KMS-11 (cell line): ENCODE measurements around the gene MGMT.

ENCODE experiments used
- H2AFZ ChIP-seq: fragments of 200-600 bp; sonication (generic); 2 replicates; pipeline ENCODE4 v1.6.1; 2016; ENCODE audit warnings: antibody characterized with exemption, mixed run types, low read depth
- H3K27ac ChIP-seq: fragments of 200-600 bp; sonication (generic); 2 replicates; pipeline ENCODE4 v1.6.1; 2016; ENCODE audit warnings: mild to moderate bottlenecking, mixed run types
- H3K27me3 ChIP-seq: fragments of 200-600 bp; sonication (generic); 2 replicates; pipeline ENCODE4 v1.6.1; 2017; ENCODE audit warnings: mild to moderate bottlenecking, low read depth, mixed run types, moderate library complexity; ENCODE audit not compliant: insufficient read depth
- H3K36me3 ChIP-seq: fragments of 200-600 bp; sonication (generic); 2 replicates; pipeline ENCODE4 v1.6.1; 2017; ENCODE audit warnings: mild to moderate bottlenecking, mixed run types; ENCODE audit not compliant: insufficient read depth
- H3K4me1 ChIP-seq: fragments of 200-600 bp; sonication (generic); 2 replicates; pipeline ENCODE4 v1.6.1; 2016; ENCODE audit warnings: mild to moderate bottlenecking, low read depth, mixed run types; ENCODE audit not compliant: poor library complexity, severe bottlenecking
- H3K4me2 ChIP-seq: fragments of 200-600 bp; sonication (generic); 2 replicates; pipeline ENCODE4 v1.7.0; 2016; ENCODE audit warnings: mild to moderate bottlenecking, mixed run types
- H3K4me3 ChIP-seq: fragments of 200-600 bp; sonication (generic); IDR thresholded peaks from 2 replicates; pipeline ENCODE4 v1.6.1; 2017; ENCODE audit warnings: low read depth, low read length, mixed read lengths; ENCODE audit not compliant: insufficient read depth
- H3K79me2 ChIP-seq: fragments of 200-600 bp; sonication (generic); 2 replicates; pipeline ENCODE4 v1.6.1; 2016; ENCODE audit warnings: low read depth, mixed run types; ENCODE audit not compliant: insufficient read depth
- H3K9ac ChIP-seq: fragments of 200-600 bp; sonication (generic); 2 replicates; pipeline ENCODE4 v1.6.1; 2016; ENCODE audit warnings: mild to moderate bottlenecking, mixed run types
- H4K20me1 ChIP-seq: fragments of 200-600 bp; sonication (generic); 2 replicates; pipeline ENCODE4 v1.6.1; 2016; ENCODE audit warnings: mild to moderate bottlenecking, mixed run types; ENCODE audit not compliant: insufficient read depth
- TF ChIP-seq, protein P1 (sequence below): fragments of 200-600 bp; sonication (generic); conservative IDR thresholded peaks from 2 replicates; pipeline ENCODE4 v1.6.1; 2017; ENCODE audit warnings: low read depth, mild to moderate bottlenecking, antibody characterized with exemption, low read length, moderate library complexity, mixed read lengths

MGMT gene

DNA sequence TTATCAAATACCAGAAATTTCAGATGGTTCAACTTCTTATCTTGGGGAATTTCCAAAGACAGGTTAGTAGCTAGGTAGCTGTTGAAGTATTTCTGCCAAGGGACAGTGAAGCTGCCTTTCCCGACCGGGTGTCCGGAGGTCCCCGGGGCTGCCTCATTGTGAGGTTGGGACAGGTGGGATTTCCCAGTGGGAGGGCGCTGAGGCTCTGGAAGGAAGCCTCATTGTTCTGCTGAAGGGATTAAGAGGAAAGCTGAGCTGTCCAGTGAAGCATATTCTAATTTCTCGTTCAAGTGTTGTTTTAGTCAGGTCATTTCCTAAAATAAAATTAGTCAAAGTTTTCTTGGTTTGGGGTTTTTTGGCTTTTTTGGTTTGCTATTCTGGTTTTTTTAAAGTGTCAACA is 244.2 kb downstream of the MGMT start:
- Histone ChIP-seq H2AFZ (no peak overlapping the region), H3K27me3 (no peaks in the 10 kb centered on the region), H3K27ac (no peak overlapping the region), H3K36me3 (no peaks in the 10 kb centered on the region), H3K79me2 (no peaks in the 10 kb centered on the region), H3K4me3 (no peak overlapping the region), H3K4me2 (no peak overlapping the region), H4K20me1 (no peaks in the 10 kb centered on the region), H3K4me1 (no peaks in the 10 kb centered on the region), H3K9ac (no peak overlapping the region)
- TF ChIP-seq, protein P1, sequence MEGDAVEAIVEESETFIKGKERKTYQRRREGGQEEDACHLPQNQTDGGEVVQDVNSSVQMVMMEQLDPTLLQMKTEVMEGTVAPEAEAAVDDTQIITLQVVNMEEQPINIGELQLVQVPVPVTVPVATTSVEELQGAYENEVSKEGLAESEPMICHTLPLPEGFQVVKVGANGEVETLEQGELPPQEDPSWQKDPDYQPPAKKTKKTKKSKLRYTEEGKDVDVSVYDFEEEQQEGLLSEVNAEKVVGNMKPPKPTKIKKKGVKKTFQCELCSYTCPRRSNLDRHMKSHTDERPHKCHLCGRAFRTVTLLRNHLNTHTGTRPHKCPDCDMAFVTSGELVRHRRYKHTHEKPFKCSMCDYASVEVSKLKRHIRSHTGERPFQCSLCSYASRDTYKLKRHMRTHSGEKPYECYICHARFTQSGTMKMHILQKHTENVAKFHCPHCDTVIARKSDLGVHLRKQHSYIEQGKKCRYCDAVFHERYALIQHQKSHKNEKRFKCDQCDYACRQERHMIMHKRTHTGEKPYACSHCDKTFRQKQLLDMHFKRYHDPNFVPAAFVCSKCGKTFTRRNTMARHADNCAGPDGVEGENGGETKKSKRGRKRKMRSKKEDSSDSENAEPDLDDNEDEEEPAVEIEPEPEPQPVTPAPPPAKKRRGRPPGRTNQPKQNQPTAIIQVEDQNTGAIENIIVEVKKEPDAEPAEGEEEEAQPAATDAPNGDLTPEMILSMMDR: no peak

DNA sequence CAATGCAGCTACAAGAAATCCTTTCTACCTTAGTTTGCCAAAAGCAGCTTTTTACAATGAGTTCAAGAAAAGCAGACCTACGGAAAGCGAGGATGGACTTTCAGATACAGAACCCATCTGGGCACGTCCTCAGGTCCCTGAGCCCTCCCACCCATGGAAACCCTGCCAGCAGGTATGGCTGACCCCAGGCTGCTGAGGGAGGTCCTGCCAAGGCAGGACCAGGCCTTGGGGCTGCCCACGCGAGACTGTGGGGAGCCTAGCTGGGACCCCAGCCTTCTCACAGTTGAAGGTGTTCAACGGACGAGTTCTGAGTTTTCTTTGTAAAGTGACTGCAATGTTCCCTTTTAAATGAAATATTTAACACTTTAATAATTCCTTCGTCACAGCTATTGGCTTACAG is 245.0 kb downstream of the MGMT start:
- Histone ChIP-seq H3K4me2 (no peak overlapping the region), H3K36me3 (no peaks in the 10 kb centered on the region), H3K4me1 (no peaks in the 10 kb centered on the region), H3K27me3 (no peaks in the 10 kb centered on the region), H3K9ac (no peak overlapping the region), H2AFZ (no peak overlapping the region), H3K79me2 (no peaks in the 10 kb centered on the region), H4K20me1 (no peaks in the 10 kb centered on the region), H3K27ac (no peak overlapping the region), H3K4me3 (no peak overlapping the region)
- TF ChIP-seq, protein P1: no peak

DNA sequence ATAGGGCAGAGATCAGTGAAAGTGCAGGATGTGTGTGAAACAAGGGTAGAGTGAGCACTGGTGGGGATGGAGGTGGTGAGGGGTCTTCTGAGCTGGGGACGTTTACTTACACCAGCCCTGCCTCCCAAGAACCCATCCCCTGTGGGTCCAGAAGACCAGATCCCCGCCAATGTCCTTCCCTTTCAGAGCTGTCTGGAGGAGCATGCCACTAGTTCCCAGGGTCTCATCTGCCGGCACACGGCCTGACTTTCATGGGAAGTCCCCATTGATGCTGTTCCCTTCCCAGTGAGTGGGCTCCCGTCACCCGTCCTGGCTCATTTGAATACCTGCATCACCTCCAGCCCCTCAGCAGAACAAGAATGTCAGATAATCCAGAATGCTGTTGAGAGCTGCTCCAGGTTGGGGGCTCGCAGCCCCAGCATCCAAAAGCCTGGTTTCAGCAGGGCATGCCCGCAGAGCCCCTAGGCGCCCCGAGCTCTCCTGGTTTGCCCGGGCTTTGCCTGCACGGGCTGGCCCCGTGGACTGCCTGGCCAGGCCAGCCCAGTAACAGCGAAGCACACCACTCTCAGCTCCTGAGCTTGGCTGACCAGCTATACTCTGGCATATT is 246.7 kb downstream of the MGMT start:
- H3K27ac ChIP-seq: no peak overlapping the region
- H3K4me1 ChIP-seq: no peaks in the 10 kb centered on the region
- H3K4me3 ChIP-seq: no peak overlapping the region
- no peaks in the 10 kb centered on the region for H3K79me2 ChIP-seq
- no peak overlapping the region for H2AFZ ChIP-seq
- H3K27me3 ChIP-seq: no peaks in the 10 kb centered on the region
- no peaks in the 10 kb centered on the region for H3K36me3 ChIP-seq
- no peak overlapping the region for H3K9ac ChIP-seq
- no peaks in the 10 kb centered on the region for H4K20me1 ChIP-seq
- TF ChIP-seq, protein P1: no peak
- no peak overlapping the region for H3K4me2 ChIP-seq

DNA sequence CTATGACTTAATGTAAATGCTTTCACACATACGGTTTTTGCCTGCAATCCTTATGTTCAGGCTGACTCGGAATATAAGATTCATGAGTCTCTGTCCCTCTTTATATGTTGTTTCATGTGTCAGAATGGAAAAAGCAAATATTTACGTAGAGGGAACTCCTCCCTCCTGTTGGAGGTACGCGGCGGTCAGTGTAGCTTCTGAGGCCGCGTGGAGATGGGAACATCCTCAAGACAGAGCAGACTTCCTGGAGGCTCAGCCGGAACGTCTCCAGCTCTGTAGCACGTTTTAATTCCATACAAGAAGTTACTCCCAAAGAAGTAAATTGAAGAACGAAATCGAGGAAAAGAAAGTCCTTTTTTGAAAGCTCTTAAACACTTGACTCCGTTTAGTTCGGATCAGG is 248.8 kb downstream of the MGMT start:
- TF ChIP-seq, protein P1: no peak
- Histone ChIP-seq H3K27me3 (no peaks in the 10 kb centered on the region), H3K79me2 (no peaks in the 10 kb centered on the region), H3K36me3 (no peaks in the 10 kb centered on the region), H3K4me3 (no peak overlapping the region), H2AFZ (no peak overlapping the region), H3K27ac (no peak overlapping the region), H3K9ac (no peak overlapping the region), H4K20me1 (no peaks in the 10 kb centered on the region), H3K4me1 (no peaks in the 10 kb centered on the region), H3K4me2 (no peak overlapping the region)
